Hepatocyte (in vitro differentiated cells): Measurements from ENCODE around the gene ZDHHC7.

Experiments
- EZH2 ChIP-seq: fragments of 200-600 bp; sonication (generic); IDR thresholded peaks from 2 replicates; pipeline ENCODE4 v1.6.1; 2016; ENCODE audit warnings: antibody characterized with exemption, mild to moderate bottlenecking, borderline replicate concordance
- EZH2phosphoT487 ChIP-seq: fragments of 200-600 bp; sonication (generic); IDR thresholded peaks from one replicate; pipeline ENCODE4 v1.6.1; 2018; ENCODE audit warnings: antibody characterized with exemption, mild to moderate bottlenecking, low read depth, moderate library complexity; ENCODE audit not compliant: unreplicated experiment, severe bottlenecking
- TF ChIP-seq, protein P1 (sequence below): fragments of 200-600 bp; sonication (generic); IDR thresholded peaks from 2 replicates; pipeline ENCODE4 v1.5.1; 2016; ENCODE audit warnings: antibody characterized with exemption, mild to moderate bottlenecking; ENCODE audit not compliant: poor library complexity

DNA sequence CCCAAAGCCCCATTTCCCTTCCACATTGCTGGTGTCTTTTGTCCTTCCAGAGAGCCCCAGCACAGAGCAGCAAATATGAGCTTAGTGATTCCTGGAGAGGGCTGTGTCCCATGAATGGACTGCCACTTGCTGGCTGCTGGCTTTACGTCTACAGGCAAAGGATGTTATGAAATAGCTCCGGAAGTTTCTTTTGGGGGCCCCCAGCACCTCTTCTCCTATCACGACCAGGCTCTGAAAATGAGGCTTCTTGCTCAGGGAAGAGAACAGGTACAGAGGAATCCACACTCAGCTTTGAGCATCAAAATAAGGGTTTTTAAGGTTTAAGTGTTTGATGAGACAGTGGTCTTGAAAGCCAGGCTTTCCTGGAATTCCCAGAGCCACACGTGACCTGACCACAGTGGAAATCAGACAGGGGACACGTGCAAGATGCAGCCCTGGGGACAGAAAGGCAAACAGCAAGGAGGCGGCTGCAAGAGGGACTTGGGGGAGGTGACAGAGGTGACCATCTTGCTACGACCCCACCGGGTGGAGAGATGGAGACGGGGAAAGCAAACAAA lies 58.1 kb downstream of the ZDHHC7 start:
- TF ChIP-seq, protein P1, sequence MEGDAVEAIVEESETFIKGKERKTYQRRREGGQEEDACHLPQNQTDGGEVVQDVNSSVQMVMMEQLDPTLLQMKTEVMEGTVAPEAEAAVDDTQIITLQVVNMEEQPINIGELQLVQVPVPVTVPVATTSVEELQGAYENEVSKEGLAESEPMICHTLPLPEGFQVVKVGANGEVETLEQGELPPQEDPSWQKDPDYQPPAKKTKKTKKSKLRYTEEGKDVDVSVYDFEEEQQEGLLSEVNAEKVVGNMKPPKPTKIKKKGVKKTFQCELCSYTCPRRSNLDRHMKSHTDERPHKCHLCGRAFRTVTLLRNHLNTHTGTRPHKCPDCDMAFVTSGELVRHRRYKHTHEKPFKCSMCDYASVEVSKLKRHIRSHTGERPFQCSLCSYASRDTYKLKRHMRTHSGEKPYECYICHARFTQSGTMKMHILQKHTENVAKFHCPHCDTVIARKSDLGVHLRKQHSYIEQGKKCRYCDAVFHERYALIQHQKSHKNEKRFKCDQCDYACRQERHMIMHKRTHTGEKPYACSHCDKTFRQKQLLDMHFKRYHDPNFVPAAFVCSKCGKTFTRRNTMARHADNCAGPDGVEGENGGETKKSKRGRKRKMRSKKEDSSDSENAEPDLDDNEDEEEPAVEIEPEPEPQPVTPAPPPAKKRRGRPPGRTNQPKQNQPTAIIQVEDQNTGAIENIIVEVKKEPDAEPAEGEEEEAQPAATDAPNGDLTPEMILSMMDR, result no peak
- TF ChIP-seq EZH2, result no peak
- TF ChIP-seq EZH2phosphoT487, result no peak
